Nephron progenitor cell (in vitro differentiated cells): Measurements from ENCODE around the gene RPS10.
A peak's percentile ranks its signal among the peaks of the same experiment; 100 is the strongest.

ENCODE experiments used
- DNase-seq: peaks from one replicate; pipeline ENCODE4 v3.0.0; 2021
- H3K27ac Mint-ChIP-seq: 2 replicates; pipeline ENCODE4 v1.8.0; 2021; ENCODE audit warnings: mild to moderate bottlenecking, moderate library complexity, mixed read lengths
- H3K27me3 Mint-ChIP-seq: 2 replicates; pipeline ENCODE4 v1.8.0; 2021; ENCODE audit warnings: mild to moderate bottlenecking, low read depth, mixed read lengths; ENCODE audit not compliant: poor library complexity
- H3K36me3 Mint-ChIP-seq: 2 replicates; pipeline ENCODE4 v1.8.0; 2021; ENCODE audit warnings: low read depth, mixed read lengths
- H3K4me1 Mint-ChIP-seq: 2 replicates; pipeline ENCODE4 v1.8.0; 2021; ENCODE audit warnings: mixed read lengths
- H3K4me3 Mint-ChIP-seq: 2 replicates; pipeline ENCODE4 v1.8.0; 2021; ENCODE audit warnings: mild to moderate bottlenecking, moderate library complexity, mixed read lengths
- H3K9me3 Mint-ChIP-seq: 2 replicates; pipeline ENCODE4 v1.8.0; 2021; ENCODE audit warnings: mild to moderate bottlenecking, moderate library complexity, mixed read lengths
- CTCF ChIP-seq: fragments of 200-600 bp; sonication (generic); IDR thresholded peaks from 2 replicates; pipeline ENCODE4 v1.5.0; 2021; ENCODE audit warnings: antibody characterized with exemption

The RPS10 gene

GRCh38 chr6:34396518-34396917 is 29.4 kb downstream of the RPS10 start:
- H3K27ac Mint-ChIP-seq = no peak overlapping the region
- no peak for DNase-seq
- TF ChIP-seq CTCF = no peak
- peaks cover 12% of the 10 kb centered on the region for H3K4me1 Mint-ChIP-seq
- H3K27me3 Mint-ChIP-seq = peaks cover 5% of the 10 kb centered on the region
- H3K4me3 Mint-ChIP-seq = no peak overlapping the region
- H3K36me3 Mint-ChIP-seq = peaks cover 17% of the 10 kb centered on the region
- peaks cover 26% of the 10 kb centered on the region for H3K9me3 Mint-ChIP-seq

GRCh38 chr6:34393966-34394305 is 31.9 kb downstream of the RPS10 start:
- Mint-ChIP-seq H3K36me3 (peaks cover 21% of the 10 kb centered on the region), H3K27ac (no peak overlapping the region), H3K27me3 (peaks cover 5% of the 10 kb centered on the region), H3K4me3 (peak overlapping the region; percentile 60), H3K9me3 (peaks cover 22% of the 10 kb centered on the region), H3K4me1 (peaks cover 16% of the 10 kb centered on the region)
- no peak for TF ChIP-seq CTCF
- DNase-seq = no peak

GRCh38 chr6:34393191-34393965 is 32.5 kb downstream of the RPS10 start:
- Mint-ChIP-seq H3K9me3 (peaks cover 19% of the 10 kb centered on the region), H3K36me3 (peaks cover 22% of the 10 kb centered on the region), H3K27me3 (peaks cover 5% of the 10 kb centered on the region), H3K4me3 (peak overlapping the region; percentile 93), H3K4me1 (peaks cover 17% of the 10 kb centered on the region), H3K27ac (no peak overlapping the region)
- no peak for TF ChIP-seq CTCF
- no peak for DNase-seq

- Mint-ChIP-seq H3K36me3 (peaks cover 22% of the 10 kb centered on the region), H3K27me3 (peaks cover 5% of the 10 kb centered on the region), H3K4me1 (peaks cover 21% of the 10 kb centered on the region), H3K4me3 (peak within 1 kb of the TSS; percentile 93), H3K9me3 (peaks cover 18% of the 10 kb centered on the region), H3K27ac (no peak within 1 kb of the TSS)
- TF ChIP-seq CTCF = peak; percentile 63
- DNase-seq = peak; percentile 93
Observed at GRCh38 chr6:34392497-34393190, 33.2 kb downstream of the RPS10 start, which contains the start of gene NUDT3. TSS of gene NUDT3 (minus strand) at chr6:34392669. CDS start at chr6:34392362, 307 bp downstream.

- TF ChIP-seq CTCF = no peak
- DNase-seq = peak; percentile 69
- Mint-ChIP-seq H3K4me3 (no peak overlapping the region), H3K27me3 (peaks cover 5% of the 10 kb centered on the region), H3K9me3 (peaks cover 18% of the 10 kb centered on the region), H3K4me1 (peaks cover 26% of the 10 kb centered on the region), H3K36me3 (peaks cover 26% of the 10 kb centered on the region), H3K27ac (no peak overlapping the region)
Observed at GRCh38 chr6:34391786-34392496, 33.9 kb downstream of the RPS10 start.
